ENCODE results near the gene ROCK1. TPM values are rescaled to one million over a fixed set of nuclear protein-coding genes. Genes with fewer than 3 reads are reported as not detected.

Gene ROCK1
- total and polyA plus RNA-seq, 11 donors, result 14.1 to 46.2 (median 33.9) TPM

DNA sequence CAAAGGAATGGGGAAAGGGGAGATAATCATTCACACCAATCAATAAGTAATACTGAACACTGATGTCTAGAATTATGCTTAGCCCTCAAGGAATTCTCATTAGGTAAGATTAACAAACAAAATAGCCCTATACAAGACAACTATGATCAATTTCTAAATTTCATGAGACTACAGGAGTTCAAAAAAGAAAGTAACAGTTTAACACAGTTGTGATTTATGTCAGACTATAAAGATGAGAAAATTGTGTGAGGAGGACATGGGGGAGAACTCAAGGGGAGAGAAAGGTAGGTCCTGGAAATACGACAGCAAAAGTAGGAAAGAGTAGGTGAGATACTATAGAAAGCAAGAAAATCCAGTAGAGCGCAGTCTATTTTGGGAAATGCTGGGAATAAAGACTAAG lies 14.9 kb downstream of the ROCK1 start:
- no peak overlapping the region for H3K27ac ChIP-seq
- TF ChIP-seq, protein P1, sequence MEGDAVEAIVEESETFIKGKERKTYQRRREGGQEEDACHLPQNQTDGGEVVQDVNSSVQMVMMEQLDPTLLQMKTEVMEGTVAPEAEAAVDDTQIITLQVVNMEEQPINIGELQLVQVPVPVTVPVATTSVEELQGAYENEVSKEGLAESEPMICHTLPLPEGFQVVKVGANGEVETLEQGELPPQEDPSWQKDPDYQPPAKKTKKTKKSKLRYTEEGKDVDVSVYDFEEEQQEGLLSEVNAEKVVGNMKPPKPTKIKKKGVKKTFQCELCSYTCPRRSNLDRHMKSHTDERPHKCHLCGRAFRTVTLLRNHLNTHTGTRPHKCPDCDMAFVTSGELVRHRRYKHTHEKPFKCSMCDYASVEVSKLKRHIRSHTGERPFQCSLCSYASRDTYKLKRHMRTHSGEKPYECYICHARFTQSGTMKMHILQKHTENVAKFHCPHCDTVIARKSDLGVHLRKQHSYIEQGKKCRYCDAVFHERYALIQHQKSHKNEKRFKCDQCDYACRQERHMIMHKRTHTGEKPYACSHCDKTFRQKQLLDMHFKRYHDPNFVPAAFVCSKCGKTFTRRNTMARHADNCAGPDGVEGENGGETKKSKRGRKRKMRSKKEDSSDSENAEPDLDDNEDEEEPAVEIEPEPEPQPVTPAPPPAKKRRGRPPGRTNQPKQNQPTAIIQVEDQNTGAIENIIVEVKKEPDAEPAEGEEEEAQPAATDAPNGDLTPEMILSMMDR (IDR thresholded peaks at IDR 0.05), result no peak
- TF ChIP-seq POLR2A (IDR thresholded peaks at IDR 0.05), result no peak
- DNase-seq (no peak), ATAC-seq (no peak)
- intact Hi-C loops (cut with DNase I), result loop anchor here in 1 of 10 donors (10.0 kb wide), 1 partner anchor 72 kb away; no protein-coding TSS in a partner anchor
- no peak overlapping the region for H3K4me3 ChIP-seq
- no peaks in the 10 kb centered on the region for H3K27me3 ChIP-seq
- H3K9me3 ChIP-seq, result no peaks in the 10 kb centered on the region
- WGBS, 4 donors, result 94 to 97% (median 96%) methylated on average over 2 of the region's 2 CpGs
- no peaks in the 10 kb centered on the region for H3K36me3 ChIP-seq
- H3K4me1 ChIP-seq, result peaks cover 0 to 49% (median 26%) of the 10 kb centered on the region in 12 donors

GRCh38 chr18:21093133-21093532 lies 18.5 kb downstream of the ROCK1 start:
- Histone ChIP-seq H3K9me3 (peaks cover 0 to 2% (median 0%) of the 10 kb centered on the region in 12 donors), H3K27me3 (no peaks in the 10 kb centered on the region), H3K36me3 (no peaks in the 10 kb centered on the region), H3K27ac (no peak overlapping the region), H3K4me3 (no peak overlapping the region), H3K4me1 (peaks cover 0 to 20% (median 6%) of the 10 kb centered on the region in 12 donors)
- DNase-seq (no peak), ATAC-seq (no peak)
- intact Hi-C loops (cut with DNase I), result loop anchor here in 1 of 10 donors (10.0 kb wide), 1 partner anchor 68 kb away; no protein-coding TSS in a partner anchor
- no peak for TF ChIP-seq POLR2A (IDR thresholded peaks at IDR 0.05)
- TF ChIP-seq, protein P1 (IDR thresholded peaks at IDR 0.05), result no peak
- 74 to 83% (median 78%) methylated on average over 3 of the region's 3 CpGs for WGBS, 4 donors

- Histone ChIP-seq H3K4me1 (peaks cover 0 to 15% (median 0%) of the 10 kb centered on the region in 12 donors), H3K27me3 (no peaks in the 10 kb centered on the region), H3K36me3 (no peaks in the 10 kb centered on the region), H3K4me3 (no peak overlapping the region), H3K9me3 (peaks cover 0 to 16% (median 0%) of the 10 kb centered on the region in 12 donors), H3K27ac (no peak overlapping the region)
- WGBS, 4 donors, result 96 to 97% (median 97%) methylated on average over 2 of the region's 2 CpGs
- DNase-seq (no peak), ATAC-seq (no peak)
- intact Hi-C loops (cut with DNase I), result loop anchor here in 1 of 10 donors (10.0 kb wide), 1 partner anchor 66 kb away; no protein-coding TSS in a partner anchor
- TF ChIP-seq POLR2A (IDR thresholded peaks at IDR 0.05), result no peak
- TF ChIP-seq, protein P1 (IDR thresholded peaks at IDR 0.05), result no peak
Measured at GRCh38 chr18:21090680-21091079, 20.9 kb downstream of the ROCK1 start.

DNA sequence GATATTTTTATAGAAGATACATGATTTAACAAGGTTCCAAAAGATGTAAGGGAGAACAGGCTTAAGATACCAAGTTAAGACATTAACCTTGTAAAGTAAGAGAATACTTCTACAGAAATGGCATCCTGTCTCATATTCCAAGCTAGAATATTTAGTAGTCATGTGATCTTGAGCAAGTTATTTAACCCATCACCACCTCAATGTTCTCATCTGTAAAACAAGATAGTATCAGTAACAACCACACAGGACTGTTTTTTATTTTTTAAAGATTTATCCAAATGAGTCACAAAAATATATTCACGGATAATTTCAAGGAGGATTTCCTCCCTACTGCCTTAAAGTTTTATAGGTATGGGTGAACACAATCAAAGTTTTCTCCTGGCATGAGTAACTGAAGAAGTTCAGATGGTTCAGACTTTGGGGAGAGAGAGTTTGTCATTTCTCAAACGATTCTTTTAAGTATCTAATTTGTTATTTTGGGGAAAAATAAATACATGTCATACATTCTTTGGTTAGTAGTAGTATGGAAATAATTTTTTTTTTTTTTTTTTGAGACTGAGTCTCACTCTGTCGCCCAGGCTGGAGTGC lies 25.9 kb downstream of the ROCK1 start:
- no peak for TF ChIP-seq POLR2A (IDR thresholded peaks at IDR 0.05)
- TF ChIP-seq, protein P1 (IDR thresholded peaks at IDR 0.05), result no peak
- Histone ChIP-seq H3K27ac (no peak overlapping the region), H3K4me3 (no peak overlapping the region), H3K4me1 (peaks cover 0 to 28% (median 0%) of the 10 kb centered on the region in 12 donors), H3K36me3 (no peaks in the 10 kb centered on the region), H3K27me3 (no peaks in the 10 kb centered on the region), H3K9me3 (peaks cover 0 to 45% (median 0%) of the 10 kb centered on the region in 12 donors)
- ATAC-seq, result no peak
- DNase-seq, result no peak
- WGBS, 4 donors, result 74 to 87% (median 82%) methylated on average over 3 of the region's 3 CpGs
- intact Hi-C loops (cut with DNase I), result loop anchor here in 1 of 10 donors (10.0 kb wide), 1 partner anchor 61 kb away; no protein-coding TSS in a partner anchor

Data from heart left ventricle (tissue), 16 donors.